Upper lobe of left lung (tissue), 6 donors: ENCODE results near the gene ZNF438. TPM values are rescaled to one million over a fixed set of nuclear protein-coding genes. Genes with fewer than 3 reads are reported as not detected.
A peak's percentile ranks its signal among the peaks of the same experiment; 100 is the strongest.

Source experiments
- ATAC-seq, 2 donors: fragments of 200-7000 bp; cut with Tn5 transposase; one replicate each; pipeline ENCODE4 v1.9.1; 2022; ENCODE audit warnings: mild to moderate bottlenecking in 2 of 2, moderate library complexity in 2 of 2; ENCODE audit not compliant: low FRiP score in 2 of 2
- DNase-seq, 2 donors: peaks; one replicate each; pipeline ENCODE4 v3.0.0-alpha.2; 2019 to 2020
- H3K27ac ChIP-seq, 4 donors: fragments of 200-600 bp; sonication (generic); one replicate each; pipeline ENCODE4 v1.5.1; 2016 to 2019
- H3K27me3 ChIP-seq, 4 donors: fragments of 200-600 bp; sonication (generic); one replicate each; pipeline ENCODE4 v1.5.1; 2017 to 2019
- H3K36me3 ChIP-seq, 4 donors: fragments of 200-600 bp; sonication (generic); one replicate each; pipeline ENCODE4 v1.5.1; 2016 to 2019
- H3K4me1 ChIP-seq, 4 donors: fragments of 200-600 bp; sonication (generic); one replicate each; pipeline ENCODE4 v1.5.1; 2018 to 2019
- H3K4me3 ChIP-seq, 4 donors: fragments of 200-600 bp; sonication (generic); one replicate each; pipeline ENCODE4 v1.5.1; 2017 to 2019; ENCODE audit warnings: mild to moderate bottlenecking in 2 of 4, moderate library complexity in 1 of 4
- H3K9me3 ChIP-seq, 4 donors: fragments of 200-600 bp; sonication (generic); one replicate each; pipeline ENCODE4 v1.5.1; 2018 to 2019
- EP300 ChIP-seq, 4 donors: sonication (generic); formaldehyde crosslinking; IDR thresholded peaks; one replicate each; pipeline ENCODE4 v1.5.1; 2017; ENCODE audit warnings: antibody characterized with exemption in 4 of 4, control low read depth in 2 of 4
- POLR2A ChIP-seq, 4 donors: fragments of 450-650 bp; IDR thresholded peaks; one replicate each; pipeline ENCODE4 v1.5.1; 2016 to 2017; ENCODE audit warnings: antibody characterized with exemption in 4 of 4, mild to moderate bottlenecking in 2 of 4
- POLR2AphosphoS5 ChIP-seq, 2 donors: sonication (generic); formaldehyde crosslinking; IDR thresholded peaks; one replicate each; pipeline ENCODE4 v1.5.1; 2017; ENCODE audit warnings: antibody characterized with exemption in 2 of 2
- WGBS, 2 donors: methylation state at CpG; one replicate each; pipeline ENCODE4 v1.1.5; 2017 to 2018; 5-methylcytosine and 5-hydroxymethylcytosine counted together
- total RNA-seq, 6 donors: library from RNA; depleted of rRNA in 4 of 6; stranded (reverse); fragments of >200 nt in 4 of 6; gene quantifications; one replicate each; pipeline versions ENCODE4 v1.1.0 to v1.2.1, GENCODE V29; 2016 to 2021
- TF ChIP-seq, protein P1 (sequence below), 6 experiments: fragments of 450-650 bp in 4 of 6; fragments of 200-600 bp in 2 of 6; sonication (generic) in 2 of 6; IDR thresholded peaks; one replicate each; pipeline ENCODE4 v1.5.1; 2016 to 2019; ENCODE audit warnings: antibody characterized with exemption in 6 of 6
- donor health status: DM: no; HTN: no; CAD: no; lungs with moderate emphysema.
- donor health status: DM: no; HTN: yes; CAD: no; lungs with severe emphysema.

ZNF438 gene
- total RNA-seq, 6 donors from 2014 or later = 10.5 to 25.1 (median 13.7) TPM

DNA sequence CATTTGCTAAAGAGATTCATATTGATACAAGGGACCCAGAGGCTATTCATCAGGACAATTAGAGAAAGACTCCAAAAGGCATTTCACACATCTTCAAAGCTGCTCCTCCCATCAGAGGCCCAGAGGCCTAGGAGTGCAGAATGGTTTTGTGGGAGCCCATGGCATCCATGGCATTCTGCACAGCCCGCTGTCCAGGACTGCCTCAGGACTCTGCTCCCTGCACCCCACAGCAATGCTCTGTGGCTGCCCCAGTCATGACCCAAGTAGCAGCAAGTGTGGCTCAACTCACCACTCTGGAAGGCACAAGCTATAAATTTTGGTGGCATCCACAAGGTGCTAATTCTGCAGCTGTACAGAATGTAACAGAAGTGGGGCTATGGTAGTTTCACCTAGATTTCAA lies 38.5 kb downstream of the ZNF438 start:
- ATAC-seq (no peak), DNase-seq (no peak)
- TF ChIP-seq EP300 (IDR thresholded peaks at IDR 0.05) = no peak
- TF ChIP-seq, protein P1, sequence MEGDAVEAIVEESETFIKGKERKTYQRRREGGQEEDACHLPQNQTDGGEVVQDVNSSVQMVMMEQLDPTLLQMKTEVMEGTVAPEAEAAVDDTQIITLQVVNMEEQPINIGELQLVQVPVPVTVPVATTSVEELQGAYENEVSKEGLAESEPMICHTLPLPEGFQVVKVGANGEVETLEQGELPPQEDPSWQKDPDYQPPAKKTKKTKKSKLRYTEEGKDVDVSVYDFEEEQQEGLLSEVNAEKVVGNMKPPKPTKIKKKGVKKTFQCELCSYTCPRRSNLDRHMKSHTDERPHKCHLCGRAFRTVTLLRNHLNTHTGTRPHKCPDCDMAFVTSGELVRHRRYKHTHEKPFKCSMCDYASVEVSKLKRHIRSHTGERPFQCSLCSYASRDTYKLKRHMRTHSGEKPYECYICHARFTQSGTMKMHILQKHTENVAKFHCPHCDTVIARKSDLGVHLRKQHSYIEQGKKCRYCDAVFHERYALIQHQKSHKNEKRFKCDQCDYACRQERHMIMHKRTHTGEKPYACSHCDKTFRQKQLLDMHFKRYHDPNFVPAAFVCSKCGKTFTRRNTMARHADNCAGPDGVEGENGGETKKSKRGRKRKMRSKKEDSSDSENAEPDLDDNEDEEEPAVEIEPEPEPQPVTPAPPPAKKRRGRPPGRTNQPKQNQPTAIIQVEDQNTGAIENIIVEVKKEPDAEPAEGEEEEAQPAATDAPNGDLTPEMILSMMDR (IDR thresholded peaks at IDR 0.05) = no peak
- no peak for TF ChIP-seq POLR2A (IDR thresholded peaks at IDR 0.05)
- no peak for TF ChIP-seq POLR2AphosphoS5 (IDR thresholded peaks at IDR 0.05)
- Histone ChIP-seq H3K4me3 (no peak overlapping the region), H3K27ac (no peak overlapping the region), H3K27me3 (no peaks in the 10 kb centered on the region), H3K36me3 (no peaks in the 10 kb centered on the region), H3K9me3 (peaks cover 0 to 3% (median 0%) of the 10 kb centered on the region in 4 donors), H3K4me1 (peaks cover 9 to 26% (median 21%) of the 10 kb centered on the region in 4 donors)
- 82 to 100% methylated on average over 1 of the region's 1 CpG for WGBS, 2 donors

GRCh38 chr10:30992681-30993080 lies 39.0 kb downstream of the ZNF438 start:
- peaks cover 9 to 25% (median 16%) of the 10 kb centered on the region in 4 donors for H3K4me1 ChIP-seq
- WGBS, 2 donors = 82 to 83% methylated on average over 4 of the region's 4 CpGs
- peaks cover 0 to 3% (median 0%) of the 10 kb centered on the region in 4 donors for H3K9me3 ChIP-seq
- TF ChIP-seq EP300 (IDR thresholded peaks at IDR 0.05) (no peak), POLR2AphosphoS5 (IDR thresholded peaks at IDR 0.05) (no peak), POLR2A (IDR thresholded peaks at IDR 0.05) (no peak)
- TF ChIP-seq, protein P1 (IDR thresholded peaks at IDR 0.05) = no peak
- H3K27me3 ChIP-seq = no peaks in the 10 kb centered on the region
- DNase-seq = no peak
- no peaks in the 10 kb centered on the region for H3K36me3 ChIP-seq
- H3K4me3 ChIP-seq = no peak overlapping the region
- ATAC-seq = no peak
- peak overlapping the region in 1 of 4 donors; percentile 14 for H3K27ac ChIP-seq

GRCh38 chr10:30991647-30992011 lies 40.0 kb downstream of the ZNF438 start:
- TF ChIP-seq, protein P1 (IDR thresholded peaks at IDR 0.05) = no peak
- TF ChIP-seq EP300 (IDR thresholded peaks at IDR 0.05) (no peak), POLR2AphosphoS5 (IDR thresholded peaks at IDR 0.05) (no peak), POLR2A (IDR thresholded peaks at IDR 0.05) (no peak)
- H3K4me1 ChIP-seq = peaks cover 9 to 21% (median 14%) of the 10 kb centered on the region in 4 donors
- DNase-seq (no peak), ATAC-seq (peak in 1 of 2 donors; percentile 46)
- 42 to 54% methylated on average over 1 of the region's 1 CpG for WGBS, 2 donors
- H3K27ac ChIP-seq = peak overlapping the region in 3 of 4 donors; percentile 38 to 65 (median 56)
- peaks cover 0 to 3% (median 0%) of the 10 kb centered on the region in 4 donors for H3K9me3 ChIP-seq
- H3K27me3 ChIP-seq = no peaks in the 10 kb centered on the region
- H3K36me3 ChIP-seq = no peaks in the 10 kb centered on the region
- no peak overlapping the region for H3K4me3 ChIP-seq

- Histone ChIP-seq H3K4me1 (peaks cover 9 to 26% (median 17%) of the 10 kb centered on the region in 4 donors), H3K9me3 (peaks cover 0 to 3% (median 0%) of the 10 kb centered on the region in 4 donors), H3K4me3 (no peak overlapping the region), H3K27ac (peak overlapping the region in 3 of 4 donors; percentile 38 to 65 (median 56)), H3K27me3 (no peaks in the 10 kb centered on the region), H3K36me3 (no peaks in the 10 kb centered on the region)
- DNase-seq = no peak
- peak in 1 of 2 donors; percentile 15 for ATAC-seq
- TF ChIP-seq POLR2A (IDR thresholded peaks at IDR 0.05) = no peak
- TF ChIP-seq, protein P1 (IDR thresholded peaks at IDR 0.05) = no peak
- 87 to 100% methylated on average over 2 of the region's 2 CpGs for WGBS, 2 donors
Observed at GRCh38 chr10:30990971-30991646, 40.6 kb downstream of the ZNF438 start.

GRCh38 chr10:30990351-30990750 lies 41.3 kb downstream of the ZNF438 start:
- ATAC-seq (no peak), DNase-seq (no peak)
- no peaks in the 10 kb centered on the region for H3K27me3 ChIP-seq
- no peak for TF ChIP-seq POLR2A (IDR thresholded peaks at IDR 0.05)
- TF ChIP-seq POLR2AphosphoS5 (IDR thresholded peaks at IDR 0.05) = no peak
- TF ChIP-seq EP300 (IDR thresholded peaks at IDR 0.05) = no peak
- TF ChIP-seq, protein P1 (IDR thresholded peaks at IDR 0.05) = no peak
- no peaks in the 10 kb centered on the region for H3K36me3 ChIP-seq
- peaks cover 0 to 3% (median 0%) of the 10 kb centered on the region in 4 donors for H3K9me3 ChIP-seq
- no peak overlapping the region for H3K27ac ChIP-seq
- no peak overlapping the region for H3K4me3 ChIP-seq
- 85 to 96% methylated on average over 2 of the region's 2 CpGs for WGBS, 2 donors
- peaks cover 16 to 33% (median 24%) of the 10 kb centered on the region in 4 donors for H3K4me1 ChIP-seq
